Neural cell (in vitro differentiated cells): Measurements from ENCODE around the gene RUFY4. TPM values are rescaled to one million over a fixed set of nuclear protein-coding genes. Genes with fewer than 3 reads are reported as not detected.

Source experiments
- H2AFZ ChIP-seq: fragments of 200-600, 300-800 bp; sonication (generic), shearing (Covaris generic); 2 replicates; pipeline ENCODE4 v1.6.0; 2014; ENCODE audit warnings: low read depth, mild to moderate bottlenecking, antibody characterized with exemption, low read length, moderate library complexity
- H3F3A ChIP-seq: fragments of 200-600 bp; shearing (Covaris generic); 2 replicates; pipeline ENCODE4 v1.6.1; 2016; ENCODE audit warnings: mild to moderate bottlenecking, moderate library complexity, mixed read lengths, antibody characterized with exemption, low read length; ENCODE audit not compliant: insufficient read depth, poor library complexity, severe bottlenecking
- H3K27ac ChIP-seq: fragments of 200-600, 300-800 bp; sonication (generic), shearing (Covaris generic); 2 replicates; pipeline ENCODE4 v1.5.1; 2014; ENCODE audit warnings: mild to moderate bottlenecking, low read length, moderate library complexity
- H3K27me3 ChIP-seq: fragments of 300-800, 200-600 bp; sonication (generic), shearing (Covaris generic); 2 replicates; pipeline ENCODE4 v1.6.0; 2014; ENCODE audit warnings: mild to moderate bottlenecking, low read depth, low read length, moderate library complexity; ENCODE audit not compliant: insufficient read depth
- H3K36me3 ChIP-seq: fragments of 300-800, 200-600 bp; sonication (generic), shearing (Covaris generic); 2 replicates; pipeline ENCODE4 v1.5.1; 2014; ENCODE audit warnings: mild to moderate bottlenecking, antibody characterized with exemption, low read length, moderate library complexity; ENCODE audit not compliant: insufficient read depth
- H3K4me2 ChIP-seq: fragments of 300-800, 200-600 bp; sonication (generic), shearing (Covaris generic); 2 replicates; pipeline ENCODE4 v1.6.0; 2014; ENCODE audit warnings: mild to moderate bottlenecking, low read length
- H3K4me3 ChIP-seq: fragments of 300-800, 200-600 bp; sonication (generic), shearing (Covaris generic); 2 replicates; pipeline ENCODE4 v1.5.1; 2014; ENCODE audit warnings: mild to moderate bottlenecking, low read length, moderate library complexity
- H3K79me2 ChIP-seq: fragments of 200-600 bp; shearing (Covaris generic); replicated peaks from 2 replicates; pipeline ENCODE4 v1.6.0; 2014; ENCODE audit warnings: mild to moderate bottlenecking, low read length, moderate library complexity; ENCODE audit not compliant: insufficient read depth
- H3K9ac ChIP-seq: fragments of 300-800, 200-600 bp; sonication (generic), shearing (Covaris generic); 2 replicates; pipeline ENCODE4 v1.6.1; 2016; ENCODE audit warnings: mild to moderate bottlenecking, low read length, mixed read lengths
- H3K9me2 ChIP-seq: fragments of 200-600 bp; shearing (Covaris generic); 2 replicates; pipeline ENCODE4 v1.6.1; 2016; ENCODE audit warnings: mild to moderate bottlenecking, low read length, mixed read lengths; ENCODE audit not compliant: insufficient read depth
- H3K9me3 ChIP-seq: fragments of 200-600, 300-800 bp; sonication (generic), shearing (Covaris generic); 2 replicates; pipeline ENCODE4 v1.6.1; 2016; ENCODE audit warnings: mild to moderate bottlenecking, mixed run types, low read length, moderate library complexity, mixed read lengths
- H4K20me1 ChIP-seq: fragments of 200-600 bp; shearing (Covaris generic); 2 replicates; pipeline ENCODE4 v1.6.1; 2016; ENCODE audit warnings: mild to moderate bottlenecking, mixed run types; ENCODE audit not compliant: insufficient read depth
- EP300 ChIP-seq: fragments of 450-650 bp; conservative IDR thresholded peaks from 2 replicates; pipeline ENCODE4 v1.6.1; 2014; ENCODE audit warnings: antibody characterized with exemption, mild to moderate bottlenecking, moderate library complexity; ENCODE audit not compliant: poor library complexity, severe bottlenecking
- EZH2 ChIP-seq: fragments of 200-600, 300-800 bp; shearing (Covaris generic), sonication (generic); IDR thresholded peaks from 2 replicates; pipeline ENCODE4 v1.6.1; 2014; ENCODE audit warnings: antibody characterized with exemption, low read length, borderline replicate concordance, mild to moderate bottlenecking; ENCODE audit not compliant: insufficient read depth, poor library complexity, severe bottlenecking
- MXI1 ChIP-seq: fragments of 450-650 bp; conservative IDR thresholded peaks from 2 replicates; pipeline ENCODE4 v1.6.1; 2014; ENCODE audit warnings: antibody characterized with exemption, mild to moderate bottlenecking; ENCODE audit not compliant: poor library complexity, severe bottlenecking
- POLR2AphosphoS5 ChIP-seq: IDR thresholded peaks from 2 replicates; pipeline ENCODE4 v1.6.1; 2012
- RAD21 ChIP-seq: fragments of 450-650 bp; conservative IDR thresholded peaks from 2 replicates; pipeline ENCODE4 v1.6.1; 2014; ENCODE audit warnings: antibody characterized with exemption, mild to moderate bottlenecking, moderate library complexity
- SMC3 ChIP-seq: fragments of 450-650 bp; conservative IDR thresholded peaks from 2 replicates; pipeline ENCODE4 v1.6.1; 2014; ENCODE audit warnings: antibody characterized with exemption, mild to moderate bottlenecking, moderate library complexity; ENCODE audit not compliant: poor library complexity
- TAF1 ChIP-seq: IDR thresholded peaks from 2 replicates; pipeline ENCODE4 v1.6.1; 2012; ENCODE audit warnings: low read depth
- polyA plus RNA-seq: library from polyadenylated mRNA; depleted of rRNA; stranded (reverse); fragments of >200 nt; gene quantifications from 2 replicates; pipeline ENCODE4 v1.2.3, GENCODE V29; 2014
- TF ChIP-seq, protein P1 (sequence below): IDR thresholded peaks from 2 replicates; pipeline ENCODE4 v1.6.1; 2012; ENCODE audit warnings: borderline replicate concordance
- TF ChIP-seq, protein P2 (sequence below): fragments of 450-650 bp; IDR thresholded peaks from 2 replicates; pipeline ENCODE4 v1.5.1; 2014; ENCODE audit warnings: antibody characterized with exemption, mild to moderate bottlenecking, moderate library complexity; ENCODE audit not compliant: poor library complexity, severe bottlenecking

The RUFY4 gene
- polyA plus RNA-seq, 1 donor from 2014 or later = not detected

DNA sequence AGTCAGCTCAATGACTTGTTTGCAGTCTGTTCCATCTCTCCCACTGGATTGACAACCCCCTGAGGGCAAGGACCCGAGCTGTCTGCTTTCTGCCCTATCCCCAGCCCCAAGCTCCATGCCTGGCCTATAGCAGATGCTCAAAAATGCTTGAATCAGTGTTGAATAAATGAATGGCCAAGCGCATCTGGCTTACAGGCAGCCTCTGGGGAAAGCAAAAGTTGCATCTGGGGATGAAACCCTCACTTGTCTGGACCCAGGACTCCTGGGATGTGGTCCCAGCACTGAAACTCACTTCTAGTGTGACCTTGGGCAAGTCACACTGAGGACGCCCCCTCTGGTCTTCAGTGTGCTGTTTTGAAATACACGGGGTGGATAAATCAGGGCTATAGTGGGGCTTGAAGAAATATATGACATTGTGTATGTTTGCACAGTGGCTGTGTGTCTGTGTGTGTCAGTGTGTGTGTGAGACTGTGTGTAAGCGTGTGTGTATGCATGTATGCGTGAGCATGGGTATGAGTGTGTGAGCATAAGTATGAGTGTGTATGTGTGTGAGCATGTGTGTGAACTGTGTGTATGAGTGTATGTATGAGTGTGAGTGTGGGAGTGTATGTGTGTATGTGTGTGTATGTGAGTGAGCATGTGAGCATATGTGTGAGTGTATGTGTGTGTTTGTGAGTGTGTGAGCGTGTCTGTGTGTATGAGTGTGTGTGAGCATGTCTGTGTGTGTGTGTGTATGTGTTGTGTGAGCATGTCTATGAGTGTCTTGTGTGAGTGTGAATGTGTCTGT lies 38.5 kb upstream of the RUFY4 start:
- no peaks in the 10 kb centered on the region for H4K20me1 ChIP-seq
- H3K27ac ChIP-seq = no peak overlapping the region
- H2AFZ ChIP-seq = no peak overlapping the region
- H3K4me2 ChIP-seq = no peak overlapping the region
- H3K9me2 ChIP-seq = no peaks in the 10 kb centered on the region
- no peaks in the 10 kb centered on the region for H3K36me3 ChIP-seq
- no peaks in the 10 kb centered on the region for H3K79me2 ChIP-seq
- no peak overlapping the region for H3K9ac ChIP-seq
- no peaks in the 10 kb centered on the region for H3F3A ChIP-seq
- peaks cover 19% of the 10 kb centered on the region for H3K27me3 ChIP-seq
- H3K9me3 ChIP-seq = no peaks in the 10 kb centered on the region
- H3K4me3 ChIP-seq = no peak overlapping the region
- TF ChIP-seq EP300 (no peak), MXI1 (no peak), EZH2 (no peak), RAD21 (no peak), TAF1 (no peak), POLR2AphosphoS5 (no peak), SMC3 (no peak)
- TF ChIP-seq, protein P1, sequence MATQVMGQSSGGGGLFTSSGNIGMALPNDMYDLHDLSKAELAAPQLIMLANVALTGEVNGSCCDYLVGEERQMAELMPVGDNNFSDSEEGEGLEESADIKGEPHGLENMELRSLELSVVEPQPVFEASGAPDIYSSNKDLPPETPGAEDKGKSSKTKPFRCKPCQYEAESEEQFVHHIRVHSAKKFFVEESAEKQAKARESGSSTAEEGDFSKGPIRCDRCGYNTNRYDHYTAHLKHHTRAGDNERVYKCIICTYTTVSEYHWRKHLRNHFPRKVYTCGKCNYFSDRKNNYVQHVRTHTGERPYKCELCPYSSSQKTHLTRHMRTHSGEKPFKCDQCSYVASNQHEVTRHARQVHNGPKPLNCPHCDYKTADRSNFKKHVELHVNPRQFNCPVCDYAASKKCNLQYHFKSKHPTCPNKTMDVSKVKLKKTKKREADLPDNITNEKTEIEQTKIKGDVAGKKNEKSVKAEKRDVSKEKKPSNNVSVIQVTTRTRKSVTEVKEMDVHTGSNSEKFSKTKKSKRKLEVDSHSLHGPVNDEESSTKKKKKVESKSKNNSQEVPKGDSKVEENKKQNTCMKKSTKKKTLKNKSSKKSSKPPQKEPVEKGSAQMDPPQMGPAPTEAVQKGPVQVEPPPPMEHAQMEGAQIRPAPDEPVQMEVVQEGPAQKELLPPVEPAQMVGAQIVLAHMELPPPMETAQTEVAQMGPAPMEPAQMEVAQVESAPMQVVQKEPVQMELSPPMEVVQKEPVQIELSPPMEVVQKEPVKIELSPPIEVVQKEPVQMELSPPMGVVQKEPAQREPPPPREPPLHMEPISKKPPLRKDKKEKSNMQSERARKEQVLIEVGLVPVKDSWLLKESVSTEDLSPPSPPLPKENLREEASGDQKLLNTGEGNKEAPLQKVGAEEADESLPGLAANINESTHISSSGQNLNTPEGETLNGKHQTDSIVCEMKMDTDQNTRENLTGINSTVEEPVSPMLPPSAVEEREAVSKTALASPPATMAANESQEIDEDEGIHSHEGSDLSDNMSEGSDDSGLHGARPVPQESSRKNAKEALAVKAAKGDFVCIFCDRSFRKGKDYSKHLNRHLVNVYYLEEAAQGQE = no peak
- TF ChIP-seq, protein P2, sequence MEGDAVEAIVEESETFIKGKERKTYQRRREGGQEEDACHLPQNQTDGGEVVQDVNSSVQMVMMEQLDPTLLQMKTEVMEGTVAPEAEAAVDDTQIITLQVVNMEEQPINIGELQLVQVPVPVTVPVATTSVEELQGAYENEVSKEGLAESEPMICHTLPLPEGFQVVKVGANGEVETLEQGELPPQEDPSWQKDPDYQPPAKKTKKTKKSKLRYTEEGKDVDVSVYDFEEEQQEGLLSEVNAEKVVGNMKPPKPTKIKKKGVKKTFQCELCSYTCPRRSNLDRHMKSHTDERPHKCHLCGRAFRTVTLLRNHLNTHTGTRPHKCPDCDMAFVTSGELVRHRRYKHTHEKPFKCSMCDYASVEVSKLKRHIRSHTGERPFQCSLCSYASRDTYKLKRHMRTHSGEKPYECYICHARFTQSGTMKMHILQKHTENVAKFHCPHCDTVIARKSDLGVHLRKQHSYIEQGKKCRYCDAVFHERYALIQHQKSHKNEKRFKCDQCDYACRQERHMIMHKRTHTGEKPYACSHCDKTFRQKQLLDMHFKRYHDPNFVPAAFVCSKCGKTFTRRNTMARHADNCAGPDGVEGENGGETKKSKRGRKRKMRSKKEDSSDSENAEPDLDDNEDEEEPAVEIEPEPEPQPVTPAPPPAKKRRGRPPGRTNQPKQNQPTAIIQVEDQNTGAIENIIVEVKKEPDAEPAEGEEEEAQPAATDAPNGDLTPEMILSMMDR = no peak

DNA sequence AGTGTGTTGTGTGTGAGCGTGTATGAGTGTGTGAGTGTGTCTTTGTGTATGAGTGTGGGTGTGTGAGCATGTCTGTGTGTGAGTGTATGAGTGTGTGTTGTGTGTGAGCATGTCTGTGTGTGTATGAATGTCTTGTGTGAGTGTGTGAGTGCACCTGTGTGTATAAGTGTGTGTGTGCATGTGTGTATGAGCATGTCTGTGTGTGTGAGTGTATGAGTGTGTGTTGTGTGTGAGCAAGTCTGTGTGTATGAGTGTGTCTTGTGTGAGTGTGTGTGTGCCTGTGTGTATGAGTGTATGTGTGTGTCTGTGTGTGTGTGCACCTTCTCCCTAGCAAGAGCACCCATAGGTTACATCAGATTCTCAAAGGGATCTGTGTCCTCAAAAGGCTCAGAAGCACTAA lies 37.8 kb upstream of the RUFY4 start:
- Histone ChIP-seq H3K4me3 (no peak overlapping the region), H3K36me3 (no peaks in the 10 kb centered on the region), H3F3A (no peaks in the 10 kb centered on the region), H3K79me2 (no peaks in the 10 kb centered on the region), H3K9me3 (no peaks in the 10 kb centered on the region), H2AFZ (no peak overlapping the region), H4K20me1 (no peaks in the 10 kb centered on the region), H3K9me2 (no peaks in the 10 kb centered on the region), H3K27me3 (peaks cover 19% of the 10 kb centered on the region), H3K9ac (no peak overlapping the region), H3K4me2 (no peak overlapping the region), H3K27ac (no peak overlapping the region)
- TF ChIP-seq MXI1 (no peak), SMC3 (no peak), POLR2AphosphoS5 (no peak), EZH2 (no peak), TAF1 (no peak), EP300 (no peak), RAD21 (no peak)
- TF ChIP-seq, protein P1 = no peak
- TF ChIP-seq, protein P2 = no peak
